ENCODE measurements around the gene GSN.

Gene GSN

GRCh38 chr9:121326130-121326838 lies 58.3 kb downstream of the GSN start:
- no peak for DNase-seq

- no peak for DNase-seq
These were observed 59.1 kb downstream of the GSN start for GRCh38 chr9:121326901-121327613.

DNA sequence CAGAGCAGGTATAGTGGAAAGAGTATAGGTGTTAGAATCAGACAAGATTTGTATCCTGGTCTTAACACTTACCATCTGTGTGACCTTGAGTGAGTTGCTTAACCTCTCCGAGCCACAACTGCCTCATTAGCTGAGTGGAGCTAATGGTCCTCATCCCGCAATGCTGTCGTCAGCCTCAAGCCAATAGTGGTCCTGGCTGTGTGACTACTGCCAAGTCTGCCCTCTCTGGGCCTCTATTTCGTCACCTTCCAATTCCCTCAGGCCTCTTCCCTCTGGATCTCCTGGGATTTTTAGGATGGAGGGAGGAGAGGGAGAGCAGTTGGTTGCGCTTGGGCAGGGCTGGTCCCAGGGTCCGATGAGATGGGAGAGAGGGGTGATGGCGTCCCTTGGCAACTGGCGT lies 60.5 kb downstream of the GSN start:
- no peak for DNase-seq

GRCh38 chr9:121328876-121329681 lies 61.1 kb downstream of the GSN start:
- DNase-seq: no peak

GRCh38 chr9:121331549-121331948 lies 63.6 kb downstream of the GSN start:
- no peak for DNase-seq

- DNase-seq: no peak
These were observed 64.2 kb downstream of the GSN start for GRCh38 chr9:121331992-121332685.

DNA sequence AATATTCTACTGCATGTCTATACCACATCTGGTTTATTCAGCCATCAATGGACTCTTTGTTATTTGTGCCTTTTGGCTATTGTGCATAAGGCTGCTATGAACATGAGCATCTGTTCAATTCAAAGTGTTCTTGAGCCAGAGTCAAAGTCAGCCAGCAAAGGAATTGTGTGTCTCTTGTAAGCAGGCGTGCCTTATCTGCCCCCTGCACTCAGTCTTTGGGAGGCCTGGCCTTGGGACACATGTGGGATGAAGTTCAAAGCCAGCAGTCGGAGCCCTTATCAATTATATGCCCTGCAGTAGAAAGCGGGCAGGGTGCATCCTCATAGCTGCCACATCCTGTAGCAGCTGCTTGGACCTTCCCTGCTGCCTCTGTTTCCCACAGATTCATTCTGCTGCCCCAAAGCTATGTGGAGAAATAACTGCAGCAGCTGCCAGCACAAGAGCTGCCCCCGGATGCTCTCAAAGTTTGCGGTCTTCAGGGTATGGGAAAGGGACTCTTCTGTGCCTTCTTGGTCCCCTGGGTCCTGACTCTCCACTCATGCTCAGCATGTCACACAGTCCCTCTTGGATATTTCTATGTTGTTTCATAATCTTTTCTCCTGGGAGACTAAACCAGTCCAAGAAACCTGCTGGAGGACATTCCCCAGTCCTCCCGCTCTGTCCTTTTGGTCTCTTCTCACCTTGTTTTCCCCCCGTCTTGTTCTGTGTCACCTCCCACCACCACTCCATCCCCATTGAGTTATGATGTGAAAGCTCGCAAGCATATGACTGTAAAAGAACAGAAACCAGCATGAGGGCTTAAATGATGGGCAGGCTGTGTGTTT lies 66.2 kb downstream of the GSN start:
- DNase-seq: no peak

DNA sequence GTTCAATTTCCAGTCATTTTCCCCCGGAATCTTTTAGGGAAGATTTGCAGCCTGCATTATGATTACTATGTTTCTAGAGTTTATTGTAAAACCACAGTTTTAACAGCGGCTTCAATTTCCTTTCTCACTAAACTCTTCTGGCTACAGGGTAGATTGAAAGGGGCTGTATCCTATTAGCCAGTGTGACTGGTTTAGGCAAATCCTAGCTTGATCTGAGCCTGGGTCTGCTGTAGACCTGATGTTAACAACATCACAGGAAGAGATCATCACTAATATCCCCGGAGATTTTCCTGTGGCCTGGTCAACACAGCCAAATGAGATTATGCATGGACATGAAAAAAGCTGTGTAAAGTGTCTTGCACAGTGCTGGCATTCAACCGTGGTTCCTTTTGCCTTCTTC lies 68.7 kb downstream of the GSN start:
- DNase-seq: no peak

DNA sequence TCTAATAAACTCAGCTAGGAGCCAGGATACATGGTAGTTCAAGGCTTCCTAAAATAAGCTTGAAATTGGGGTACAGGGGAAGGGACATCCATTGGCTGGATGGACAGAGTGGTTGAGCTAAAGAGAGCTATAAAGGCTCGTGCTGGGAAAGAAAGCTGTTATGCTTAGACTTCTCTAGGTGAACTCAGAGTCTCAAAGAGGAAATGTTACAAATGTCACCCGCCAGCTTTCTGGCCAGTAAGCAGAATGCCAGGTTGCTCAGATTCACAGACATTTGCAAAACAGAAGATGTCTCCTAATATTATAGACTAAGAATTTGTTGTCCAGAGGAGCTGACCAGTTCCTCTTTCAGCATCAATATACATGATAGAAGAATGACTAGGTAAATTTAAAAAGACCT lies 71.5 kb downstream of the GSN start:
- no peak for DNase-seq

GRCh38 chr9:121340676-121341392 lies 72.9 kb downstream of the GSN start:
- DNase-seq: no peak

DNA sequence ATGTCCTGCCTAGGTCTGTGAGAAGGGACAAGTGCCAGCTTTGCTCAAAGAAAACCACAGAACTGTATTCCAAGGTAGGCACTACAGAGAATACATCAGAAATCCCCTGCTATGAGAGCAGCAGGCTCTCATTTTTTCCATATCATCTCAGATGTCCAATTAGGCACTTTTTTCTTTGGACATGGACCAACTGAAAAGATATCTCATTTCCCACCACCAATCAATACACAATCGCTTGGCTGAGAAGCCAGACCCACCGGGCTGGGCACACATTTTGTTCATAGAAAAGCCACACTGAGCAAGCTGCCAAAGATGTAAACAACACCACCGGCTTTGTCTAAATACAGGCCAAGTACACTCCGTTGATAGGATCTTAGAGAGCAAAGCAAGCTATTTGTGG lies 76.2 kb downstream of the GSN start:
- no peak for DNase-seq

GRCh38 chr9:121345070-121345469 lies 77.1 kb downstream of the GSN start:
- no peak for DNase-seq

GRCh38 chr9:121348221-121348620 lies 80.3 kb downstream of the GSN start:
- DNase-seq: no peak

DNA sequence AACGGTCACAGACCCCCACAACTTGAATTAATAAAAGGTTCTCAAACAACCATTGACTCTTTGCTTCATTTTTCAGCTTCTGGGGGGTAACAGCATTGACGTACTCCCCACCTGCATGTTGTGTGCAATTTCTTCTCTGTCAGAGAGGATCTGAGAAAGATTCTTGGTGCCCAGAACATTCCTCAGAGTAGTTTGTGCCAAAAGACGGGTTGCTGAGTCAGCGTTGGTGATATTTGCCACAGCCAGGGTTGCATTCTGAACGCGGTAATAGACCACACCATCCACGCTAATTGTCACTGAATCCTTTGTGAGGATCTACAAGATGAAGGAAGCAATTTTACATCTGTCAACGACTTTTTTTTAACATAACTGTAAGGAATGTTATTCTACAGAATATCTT lies 81.0 kb downstream of the GSN start:
- no peak for DNase-seq

DNA sequence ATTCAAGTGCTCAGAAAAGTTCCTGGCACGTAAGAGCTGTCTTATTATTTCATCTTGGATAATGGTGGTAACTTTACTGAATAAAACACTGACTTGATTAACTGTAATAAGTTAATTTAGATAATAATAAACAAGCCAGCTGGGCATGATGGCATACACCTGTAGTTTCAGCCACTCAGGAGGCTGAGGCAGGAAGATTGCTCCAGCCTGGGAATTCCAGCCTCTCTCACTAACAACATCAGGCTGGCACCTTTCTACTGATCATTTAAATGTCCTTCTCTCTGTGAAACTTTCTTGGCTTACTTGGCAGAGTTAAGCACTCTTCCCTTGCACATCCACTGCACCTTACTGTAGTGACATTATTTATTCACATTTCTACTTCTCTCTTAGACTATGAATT lies 82.1 kb downstream of the GSN start:
- no peak for DNase-seq

- no peak for DNase-seq
These were observed 83.1 kb downstream of the GSN start for GRCh38 chr9:121350993-121351561.

- DNase-seq: no peak
These were observed 85.5 kb downstream of the GSN start for GRCh38 chr9:121353241-121354061.

- DNase-seq: no peak
These were observed 86.2 kb downstream of the GSN start for GRCh38 chr9:121354141-121354540.

DNA sequence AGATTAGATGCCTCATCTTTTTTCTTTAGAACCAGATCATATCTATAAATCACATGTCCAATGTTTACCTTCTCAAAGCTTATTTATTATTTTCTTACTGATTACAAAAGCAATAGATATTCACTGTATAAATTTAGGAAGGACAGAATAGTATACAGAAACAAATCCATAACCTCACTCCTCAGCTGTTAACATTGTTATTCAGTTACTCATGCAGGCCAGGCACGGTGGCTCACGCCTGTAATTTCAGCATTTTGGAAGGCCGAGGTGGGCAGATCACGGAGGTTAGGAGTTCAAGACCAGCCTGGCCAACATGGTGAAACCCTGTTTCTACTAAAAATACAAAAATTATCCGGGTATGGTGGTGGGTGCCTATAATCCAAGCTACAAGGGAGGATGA lies 86.8 kb downstream of the GSN start:
- no peak for DNase-seq

GRCh38 chr9:121357011-121357410 lies 89.0 kb downstream of the GSN start:
- no peak for DNase-seq

Measured in NCI-H2227 treated with DMSO at 0.1 percent for 48 hours (cell line).